OCI-M2 (cell line): ENCODE measurements around the gene BRME1.
"Not testable (repeated sequence)": the region's sequence is repeated elsewhere in the genome, so short reads cannot be mapped to it uniquely, and the experiment has no call there.

Source experiments
- DNase-seq: peaks from one replicate; lab custom pipeline; 2025; ENCODE audit not compliant: unreplicated experiment; lab: John Stamatoyannopoulos, UW

Gene BRME1

GRCh38 chr19:13868663-13869062 lies 37.3 kb downstream of the BRME1 start:
- DNase-seq: no peak

- DNase-seq: no peak
These were observed 39.4 kb downstream of the BRME1 start for GRCh38 chr19:13866463-13867046.

DNA sequence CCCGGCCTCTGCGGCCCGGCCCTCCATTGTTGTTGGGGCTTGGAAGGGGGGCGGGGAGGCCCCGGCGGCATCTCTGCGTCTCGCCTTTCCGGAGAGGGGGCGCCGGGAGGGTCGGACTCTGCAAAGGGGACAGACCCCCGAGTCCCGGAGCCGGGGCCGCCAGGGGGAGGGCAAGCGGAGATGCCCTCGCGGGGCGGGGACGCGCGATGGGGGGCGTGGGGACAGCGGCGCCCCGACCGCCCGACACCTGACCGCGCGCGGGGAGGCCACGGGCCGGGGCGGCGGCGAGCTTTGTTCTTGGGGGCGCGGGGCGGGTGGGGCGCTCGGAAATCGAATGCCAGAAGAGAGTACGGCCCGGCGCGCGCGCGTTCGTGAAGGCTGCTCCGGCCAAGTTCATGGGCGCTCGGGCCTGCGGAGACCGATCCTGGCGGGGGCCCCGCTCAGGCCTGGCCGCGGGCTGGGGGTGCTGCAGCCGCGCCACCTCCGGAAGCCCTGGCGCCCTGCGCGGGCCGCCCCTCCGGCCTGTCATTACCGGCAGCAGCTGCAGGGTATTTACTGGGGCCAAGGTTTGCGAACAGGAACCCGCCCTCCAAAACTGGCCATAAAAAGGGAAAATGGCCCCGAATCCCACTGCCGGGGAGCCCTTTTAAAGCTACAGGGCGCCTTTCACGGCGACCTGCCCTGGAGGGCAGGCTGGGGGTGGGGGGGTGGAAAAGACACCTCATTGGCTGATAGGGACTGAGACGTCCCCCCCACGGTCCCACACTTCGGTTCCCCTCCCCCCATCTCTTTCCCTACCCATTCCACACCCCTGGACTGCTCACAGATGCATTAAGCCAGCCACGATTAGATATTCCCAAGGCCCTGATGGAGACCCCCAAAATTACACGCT lies 40.1 kb downstream of the BRME1 start:
- DNase-seq: no peak

DNA sequence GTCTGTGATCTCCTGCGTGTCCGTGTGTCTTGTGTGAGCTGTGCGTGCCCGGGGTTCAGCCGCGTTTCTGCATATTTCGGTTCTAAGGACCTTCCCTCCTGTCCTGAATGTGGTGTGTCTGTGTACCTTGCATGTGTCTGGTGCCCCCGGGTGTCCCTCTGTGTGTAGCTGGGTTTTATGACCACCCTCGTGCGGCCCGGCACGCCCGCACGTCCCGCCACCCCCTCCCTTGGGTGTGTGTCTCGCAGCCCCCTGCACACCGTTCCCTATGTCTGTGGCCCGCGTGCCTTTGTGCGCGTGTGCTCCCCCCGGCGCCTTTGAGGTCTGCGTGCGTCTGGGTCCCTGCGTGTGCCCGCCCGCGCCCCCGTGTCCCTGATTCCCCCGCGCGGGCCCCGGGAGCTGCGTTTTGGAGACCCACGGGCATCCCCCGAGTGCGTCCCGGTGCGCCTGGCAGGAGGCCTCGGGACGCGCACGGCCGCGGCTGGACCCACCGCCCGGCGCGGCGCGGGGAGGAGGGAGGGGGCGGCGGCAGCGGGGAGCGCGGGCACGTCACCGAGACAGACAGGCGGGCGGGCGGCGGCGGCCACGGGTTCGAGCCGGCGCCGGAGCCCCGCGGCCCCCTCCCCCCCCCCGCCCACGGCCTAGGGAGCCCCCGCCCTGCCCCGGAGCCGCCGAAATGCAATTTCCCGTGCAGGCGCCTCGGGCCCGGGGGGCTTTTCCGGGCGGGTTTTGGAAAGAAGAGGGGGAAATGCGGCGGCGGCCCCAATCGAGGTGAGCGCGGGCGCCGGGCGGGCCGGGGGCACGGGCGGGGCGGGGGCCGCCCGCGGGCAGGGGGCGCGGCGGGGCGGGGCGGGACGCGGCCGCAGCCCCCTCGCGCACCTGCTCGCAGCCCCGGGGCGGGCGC lies 41.0 kb downstream of the BRME1 start:
- no peak for DNase-seq

DNA sequence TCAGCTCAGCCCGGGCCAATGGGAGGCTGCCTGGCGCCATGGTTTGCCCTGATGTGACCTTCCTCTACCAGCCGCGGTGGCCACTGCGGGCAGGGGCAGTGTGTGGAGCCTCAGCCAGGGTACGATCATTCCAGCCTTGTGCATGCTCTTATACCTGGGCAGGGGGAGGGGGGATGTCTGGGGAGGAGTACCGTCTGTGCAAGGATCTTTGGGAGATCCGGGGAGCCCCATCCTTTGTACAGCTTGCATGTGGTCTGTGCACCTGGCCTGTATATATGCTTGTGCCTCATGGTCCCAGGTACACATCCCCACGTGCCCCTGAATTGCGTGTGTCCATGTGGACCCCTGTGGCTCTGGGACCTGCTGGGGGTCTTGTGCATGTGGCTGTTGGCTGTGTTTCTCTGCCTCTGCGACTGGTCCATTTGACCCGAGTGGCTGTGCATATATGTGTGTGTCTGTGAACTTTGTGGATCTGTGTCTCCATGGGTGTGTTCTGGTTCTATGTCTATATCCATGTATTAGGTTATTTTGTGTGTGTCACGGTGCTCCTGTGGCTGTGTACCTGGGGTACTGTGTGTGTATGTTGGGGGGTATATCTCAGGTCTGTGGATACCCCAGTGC lies 41.8 kb downstream of the BRME1 start:
- DNase-seq: no peak

GRCh38 chr19:13861714-13862531 lies 44.0 kb downstream of the BRME1 start:
- peak; percentile 100 for DNase-seq

GRCh38 chr19:13861392-13861713 lies 44.6 kb downstream of the BRME1 start:
- no peak for DNase-seq

- DNase-seq: no peak
These were observed 45.1 kb downstream of the BRME1 start for GRCh38 chr19:13860679-13861391.

DNA sequence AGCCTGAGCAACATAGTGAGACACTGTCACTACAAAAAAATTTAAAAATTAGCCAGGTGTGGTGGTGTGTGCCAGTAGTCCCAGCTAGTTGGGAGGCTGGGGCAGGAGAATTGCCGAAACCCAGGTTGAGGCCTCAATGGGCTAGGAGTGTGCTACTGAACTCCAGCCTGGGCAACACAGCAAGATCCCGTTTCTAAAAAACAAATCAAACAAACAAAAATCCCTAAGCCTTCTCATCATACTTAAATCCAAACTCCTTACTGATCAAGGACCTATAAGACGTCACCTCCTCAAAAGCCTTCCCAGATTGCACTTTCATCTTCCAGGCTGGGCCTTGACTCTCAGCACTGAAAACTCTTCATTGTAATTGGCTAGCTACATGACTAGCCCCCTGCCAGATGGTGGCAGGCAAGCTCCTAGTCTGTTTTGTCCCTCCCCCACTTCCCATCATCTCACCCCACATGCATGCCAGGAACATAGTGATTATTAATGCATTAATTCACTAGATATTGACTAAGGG lies 46.5 kb downstream of the BRME1 start:
- no peak for DNase-seq

- peak; percentile 51 for DNase-seq
These were observed 49.4 kb downstream of the BRME1 start for GRCh38 chr19:13856497-13856896.

DNA sequence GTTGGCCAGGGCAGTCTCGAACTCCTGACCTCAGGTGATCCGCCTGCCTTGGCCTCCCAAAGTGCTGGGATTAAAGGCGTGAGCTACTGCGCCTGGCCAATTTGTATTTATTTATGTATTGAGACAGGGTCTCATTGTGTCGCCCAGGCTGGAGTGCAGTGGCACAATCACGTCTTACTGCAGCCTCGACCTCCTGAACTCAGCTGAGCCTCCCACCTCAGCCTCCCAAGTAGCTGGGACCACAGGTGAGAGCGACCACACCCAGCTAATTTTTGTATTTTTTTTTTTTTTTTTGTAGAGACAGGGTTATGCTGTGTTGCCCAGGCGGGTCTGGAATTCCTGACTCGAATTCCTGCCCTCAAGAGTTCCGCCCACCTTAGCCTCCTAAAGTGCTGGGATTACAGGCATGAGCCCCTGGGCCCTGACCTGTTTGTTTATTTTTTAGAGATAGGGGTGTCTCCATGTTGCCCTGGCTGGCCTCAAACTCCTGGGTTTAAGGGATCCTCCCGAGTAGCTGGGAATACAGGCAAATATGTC lies 53.7 kb downstream of the BRME1 start:
- DNase-seq: not testable (repeated sequence)

- DNase-seq: not testable (repeated sequence)
These were observed 54.2 kb downstream of the BRME1 start for GRCh38 chr19:13851734-13852114.

- peak; percentile 77 for DNase-seq
These were observed 54.8 kb downstream of the BRME1 start for GRCh38 chr19:13850910-13851733.

DNA sequence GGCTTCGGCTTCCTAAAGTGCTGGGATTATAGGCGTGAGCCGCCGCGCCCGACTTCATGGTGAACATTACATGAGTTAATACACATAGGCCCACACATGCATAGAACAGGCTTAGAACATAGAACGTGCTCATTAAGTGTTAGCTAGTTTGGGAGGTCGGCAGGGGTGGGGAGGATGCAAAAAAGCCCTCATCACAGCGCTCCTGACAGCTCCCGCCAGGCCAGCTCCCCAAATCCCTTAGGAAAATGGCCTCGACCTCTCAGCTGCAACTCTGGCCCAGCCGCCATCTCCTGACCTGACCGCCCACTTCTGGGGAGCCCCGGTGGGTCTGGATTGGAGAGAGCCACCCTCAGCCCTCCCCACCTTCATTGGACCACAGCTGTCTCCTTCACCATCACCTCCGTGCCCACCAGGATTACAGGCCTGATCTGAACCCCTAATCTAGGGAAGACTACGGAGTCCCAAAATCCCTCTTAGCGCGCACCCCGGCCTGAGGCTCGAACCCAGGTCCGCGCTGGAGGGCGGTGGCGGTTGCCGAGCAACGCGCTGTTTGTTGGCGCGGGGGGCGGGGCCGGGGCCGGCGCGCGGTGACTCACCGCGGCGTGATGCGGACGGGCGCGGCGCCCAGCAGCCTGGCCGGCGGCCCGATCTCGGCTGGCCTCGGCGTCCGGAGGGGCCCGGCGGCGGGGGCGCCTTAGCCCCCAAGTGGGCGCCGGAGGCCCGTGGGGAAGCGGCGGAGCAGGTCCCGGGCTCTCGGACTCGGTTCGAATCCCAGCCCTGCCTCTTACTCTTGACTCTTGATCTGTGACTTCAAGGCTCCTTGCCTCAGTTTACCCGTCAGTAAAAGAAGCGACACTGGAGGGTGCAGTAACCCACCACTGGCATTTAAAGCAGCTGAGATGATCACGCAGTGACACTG lies 55.7 kb downstream of the BRME1 start:
- no peak for DNase-seq

DNA sequence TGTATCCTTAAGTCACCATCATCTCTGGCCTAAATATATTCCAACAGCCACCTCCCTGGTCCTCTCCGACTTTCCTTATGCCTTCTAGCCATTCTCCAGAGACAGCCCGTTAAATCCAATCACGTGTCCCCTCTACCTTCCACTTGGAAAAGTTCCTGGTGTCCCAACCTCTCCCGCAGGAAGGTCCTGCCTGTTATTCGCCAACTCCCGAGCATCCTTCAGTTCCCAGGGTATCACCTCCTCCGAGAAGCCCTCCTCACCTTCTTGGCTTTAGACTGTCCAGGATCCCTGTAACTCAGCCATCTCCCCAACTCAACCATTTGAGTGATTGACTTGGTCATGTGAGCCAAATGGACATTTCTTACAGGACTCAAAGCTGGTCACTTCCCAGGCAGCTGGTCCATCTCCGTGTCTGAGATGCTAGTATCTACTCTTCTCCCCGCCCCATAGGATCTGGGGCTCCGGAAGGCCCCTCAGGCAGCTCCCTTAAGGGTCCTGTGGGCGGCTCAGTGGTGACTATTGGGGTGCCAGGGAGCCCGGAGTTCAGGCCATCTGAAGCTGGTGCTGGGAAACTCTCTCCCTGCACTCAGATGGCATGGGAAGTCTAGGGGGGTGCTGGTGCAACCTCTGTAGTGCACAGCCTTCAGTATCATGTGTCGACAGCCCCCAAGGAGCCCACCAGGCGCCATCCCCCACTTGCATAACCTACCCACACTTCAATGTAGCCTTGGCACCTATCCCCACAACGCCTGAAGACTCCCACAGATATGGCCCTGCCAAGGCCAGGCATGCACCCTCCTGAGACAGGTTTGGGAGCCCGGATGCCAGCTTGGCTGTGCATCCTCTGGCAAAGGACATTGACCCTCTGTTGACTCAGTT lies 56.9 kb downstream of the BRME1 start:
- no peak for DNase-seq

DNA sequence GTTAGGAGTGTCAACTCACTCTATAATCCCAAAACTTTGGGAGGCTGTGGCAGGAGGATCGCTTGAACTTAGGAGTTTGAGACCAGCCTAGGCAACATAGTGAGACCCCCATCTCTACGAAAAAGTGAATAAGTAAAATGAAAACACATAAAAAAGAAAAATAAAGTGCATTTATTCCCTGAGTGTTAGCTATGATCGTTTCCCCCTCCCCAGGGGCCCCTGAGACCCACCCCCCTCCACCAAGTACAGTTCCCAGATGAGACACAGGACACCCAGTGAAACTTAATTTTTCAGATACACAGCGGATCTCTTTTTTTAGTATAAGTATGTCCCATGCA lies 57.6 kb downstream of the BRME1 start:
- DNase-seq: no peak
